GM19239 (cell line): ENCODE data around the gene TLCD3B.
A peak's percentile ranks its signal among the peaks of the same experiment; 100 is the strongest.

Experiments used
- DNase-seq: peaks from one replicate; pipeline ENCODE4 v3.0.0; 2011; ENCODE audit warnings: low spot score; ENCODE audit not compliant: insufficient read length
- FAIRE-seq: peaks from 2 replicates; lab custom pipeline; 2011; peaks lifted over from hg19 to GRCh38; lab: Jason Lieb, UNC

The TLCD3B gene

DNA sequence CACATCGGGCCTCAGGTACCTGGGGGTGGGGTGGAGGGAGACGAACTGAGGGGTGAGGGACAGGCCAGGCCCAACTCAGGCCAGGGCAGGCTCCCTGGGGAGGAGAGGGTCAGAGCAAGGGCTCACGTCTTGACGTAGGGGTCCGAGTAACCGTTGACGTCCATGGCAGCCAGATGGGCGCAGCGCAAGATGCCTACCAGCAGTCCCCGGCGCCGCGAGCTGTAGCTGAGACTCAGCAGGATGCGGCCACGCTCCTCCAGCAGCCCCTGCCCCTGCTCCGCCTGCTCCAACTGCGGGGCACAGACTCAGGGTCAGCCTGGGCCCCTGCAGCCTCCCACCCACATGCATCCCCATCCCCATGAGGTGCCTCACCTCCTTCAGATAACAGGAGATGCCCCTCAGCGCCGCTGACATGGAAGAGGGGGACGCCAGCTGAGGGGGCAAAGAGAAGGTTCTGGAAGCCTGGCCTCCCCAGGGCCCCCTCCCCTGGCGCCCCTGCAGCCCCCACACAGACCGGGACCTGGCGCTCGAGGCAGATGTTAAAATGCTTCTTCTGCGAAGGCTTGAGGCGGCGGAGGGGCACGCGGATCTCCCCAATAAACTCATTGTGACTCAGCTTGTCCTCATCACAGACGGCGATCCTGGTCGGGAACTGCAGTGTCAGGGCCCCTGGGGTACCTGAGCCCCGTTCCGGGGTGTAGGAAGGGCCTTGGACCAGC is 24.3 kb downstream of the TLCD3B start:
- FAIRE-seq (no peak), DNase-seq (no peak)

DNA sequence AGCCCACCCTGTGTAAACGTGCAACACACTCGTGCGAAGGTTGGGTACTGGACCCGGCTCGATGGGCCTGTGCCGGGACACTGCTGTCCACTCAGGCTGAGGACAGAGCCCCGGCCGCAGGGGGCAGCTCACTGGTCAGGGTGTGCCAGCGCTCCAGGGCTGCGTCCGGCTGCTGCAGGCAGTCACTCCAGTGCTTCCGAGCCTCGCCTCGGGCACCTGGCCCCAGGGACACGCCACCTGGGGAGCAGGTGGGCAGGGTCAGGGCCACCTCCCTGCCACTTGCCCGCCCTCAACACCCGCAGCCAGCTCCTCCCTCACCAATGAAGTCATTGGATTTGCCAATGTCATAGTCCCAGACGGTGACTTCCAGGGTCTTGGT is 25.0 kb downstream of the TLCD3B start:
- DNase-seq = no peak
- FAIRE-seq = no peak

DNA sequence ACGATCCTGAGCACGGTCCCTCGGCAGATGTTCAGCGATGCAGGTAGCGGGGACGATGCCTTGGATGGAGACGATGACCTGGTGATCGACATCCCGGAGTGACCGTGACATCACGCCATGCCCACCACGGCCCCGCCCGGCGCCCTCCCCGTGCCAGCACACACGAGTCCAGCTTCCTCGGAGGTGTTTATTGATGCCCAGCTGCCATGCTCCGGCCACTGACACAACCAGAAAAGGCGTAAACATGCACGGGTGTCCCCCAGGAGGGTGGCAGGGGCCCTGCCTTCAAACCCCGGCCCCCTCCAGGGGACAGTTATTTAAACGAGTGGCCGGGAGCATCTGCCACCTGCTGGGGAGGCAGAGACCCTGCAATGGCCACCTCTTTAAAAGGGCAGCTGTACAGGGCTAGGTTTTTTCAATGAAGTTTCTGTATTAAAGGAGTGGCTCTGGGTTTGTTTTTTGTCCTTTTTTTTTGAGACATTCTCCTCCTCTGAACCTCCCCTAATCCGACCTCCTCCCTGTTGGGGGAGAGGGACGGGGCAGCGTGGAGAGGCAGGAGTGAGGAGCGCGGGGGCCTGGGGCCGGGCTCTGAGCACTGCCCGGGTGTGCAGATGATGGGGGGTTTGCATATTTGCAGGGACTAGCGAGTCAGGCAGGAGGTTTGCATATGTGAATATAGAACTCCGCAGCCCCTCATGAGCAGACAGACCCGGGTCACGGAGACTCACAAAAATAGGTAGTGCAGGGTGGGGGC is 25.6 kb downstream of the TLCD3B start:
- DNase-seq = peak; percentile 84
- peak; percentile 45 for FAIRE-seq

DNA sequence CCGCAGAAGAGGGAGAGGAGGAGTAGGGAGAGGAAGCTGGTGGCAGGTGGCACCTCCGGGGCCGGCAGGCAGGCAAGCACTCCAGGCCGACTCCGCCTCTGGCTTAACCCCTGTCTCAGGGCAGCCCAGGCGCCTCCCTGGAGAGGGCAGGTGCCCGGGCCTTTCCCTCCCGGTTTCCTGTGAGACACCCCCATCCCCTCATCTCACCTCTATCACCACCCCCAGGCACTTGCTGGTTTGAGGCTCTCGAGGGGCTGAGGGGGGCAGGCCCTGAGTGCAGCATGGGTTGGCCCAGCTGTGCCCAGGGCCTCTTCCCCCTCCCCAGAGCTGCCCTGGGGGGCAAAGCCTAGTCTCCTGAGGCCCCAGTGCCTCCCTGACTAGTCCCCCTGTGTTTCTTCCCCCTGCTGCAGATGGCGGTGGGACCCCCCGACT is 26.2 kb downstream of the TLCD3B start:
- FAIRE-seq (no peak), DNase-seq (no peak)

DNA sequence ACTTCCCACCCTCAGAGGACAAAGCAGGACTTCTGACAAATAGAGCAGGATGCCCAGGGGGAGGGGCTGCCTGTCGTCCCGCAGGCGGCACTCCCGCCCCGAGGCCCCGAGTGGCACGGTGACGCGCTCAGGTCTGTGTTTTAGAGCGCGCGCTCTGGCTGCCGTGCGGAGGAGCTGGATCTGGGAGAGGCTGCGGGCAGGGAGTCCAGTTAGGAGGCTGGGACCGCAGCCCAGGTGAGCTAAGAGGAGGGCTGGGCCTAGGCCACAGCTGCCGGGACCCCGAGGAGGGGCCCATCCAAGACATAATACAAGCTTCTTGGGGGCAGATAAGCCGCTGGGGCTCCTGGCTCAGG is 26.7 kb downstream of the TLCD3B start:
- DNase-seq (no peak), FAIRE-seq (no peak)

DNA sequence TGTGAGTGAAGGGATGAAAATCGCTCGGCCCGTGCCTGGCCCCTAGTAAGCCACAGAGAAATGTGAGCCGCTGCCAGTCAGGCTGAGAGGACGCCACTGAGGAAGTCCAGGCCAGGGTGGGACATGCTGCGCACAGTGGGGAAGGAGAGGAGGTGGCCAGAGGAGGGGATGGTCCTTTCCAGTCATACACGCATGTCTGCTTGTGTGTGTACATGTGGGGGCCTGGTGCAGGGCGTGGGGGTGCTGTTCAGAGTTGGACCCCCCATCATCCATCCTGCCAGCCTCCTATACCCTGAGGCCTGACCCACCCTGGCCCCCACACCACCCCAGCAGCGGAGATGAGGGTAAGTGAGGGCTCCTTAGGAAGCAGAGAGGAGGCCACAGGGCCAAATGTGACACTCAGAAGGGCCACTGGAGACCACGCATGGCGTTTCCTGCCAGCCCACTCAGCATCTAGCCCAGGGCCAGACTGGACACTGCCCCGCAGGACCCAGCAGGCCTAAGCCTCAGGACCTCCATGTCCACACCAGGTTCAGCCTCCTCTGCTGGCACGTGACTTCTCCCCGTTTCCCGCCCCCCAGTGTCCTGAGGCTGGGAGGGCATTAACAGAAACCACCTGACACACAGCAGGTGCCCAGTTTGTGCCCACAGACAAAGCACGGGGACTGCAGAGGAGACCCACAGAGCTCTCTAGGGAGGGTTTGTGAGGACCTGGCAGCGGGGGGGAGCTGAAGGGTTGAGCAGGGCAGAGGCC is 27.2 kb downstream of the TLCD3B start:
- FAIRE-seq (no peak), DNase-seq (no peak)

DNA sequence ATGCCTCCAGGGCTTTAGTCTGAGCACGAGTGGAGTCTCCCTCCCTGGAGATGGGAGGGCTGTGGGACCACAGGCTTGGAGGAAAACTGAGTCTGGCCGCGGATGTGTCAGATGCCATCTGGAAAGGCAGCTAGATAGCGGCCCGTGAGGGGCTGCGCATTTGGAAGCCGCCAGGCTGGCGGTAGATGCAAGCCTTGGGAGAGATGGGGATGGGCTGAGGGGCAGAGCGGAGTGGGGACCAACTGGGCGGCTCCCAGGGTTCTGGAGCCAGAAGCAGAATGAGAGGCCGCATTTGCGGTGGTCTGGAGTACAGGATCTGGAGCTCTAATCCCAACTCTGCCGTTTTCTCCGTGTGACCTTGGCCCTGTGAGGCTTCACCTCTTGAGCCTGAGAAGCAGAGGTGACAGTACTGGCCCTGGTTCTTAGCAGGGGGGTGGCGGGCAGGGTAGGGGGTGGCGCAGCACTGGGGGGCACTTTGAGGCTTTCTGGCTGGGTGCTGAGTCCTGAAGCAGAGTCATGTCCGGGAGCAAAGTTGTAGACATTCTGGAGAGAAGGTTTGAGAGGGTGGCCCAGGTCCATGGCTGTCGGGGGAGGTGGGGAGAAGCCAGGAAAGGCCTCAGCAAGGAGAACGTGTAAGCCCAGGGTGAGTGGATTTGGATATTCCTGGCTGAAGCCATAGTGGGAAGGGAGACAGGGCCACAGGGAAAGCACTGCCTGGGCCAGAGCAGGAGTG is 28.3 kb downstream of the TLCD3B start:
- no peak for FAIRE-seq
- DNase-seq = no peak

DNA sequence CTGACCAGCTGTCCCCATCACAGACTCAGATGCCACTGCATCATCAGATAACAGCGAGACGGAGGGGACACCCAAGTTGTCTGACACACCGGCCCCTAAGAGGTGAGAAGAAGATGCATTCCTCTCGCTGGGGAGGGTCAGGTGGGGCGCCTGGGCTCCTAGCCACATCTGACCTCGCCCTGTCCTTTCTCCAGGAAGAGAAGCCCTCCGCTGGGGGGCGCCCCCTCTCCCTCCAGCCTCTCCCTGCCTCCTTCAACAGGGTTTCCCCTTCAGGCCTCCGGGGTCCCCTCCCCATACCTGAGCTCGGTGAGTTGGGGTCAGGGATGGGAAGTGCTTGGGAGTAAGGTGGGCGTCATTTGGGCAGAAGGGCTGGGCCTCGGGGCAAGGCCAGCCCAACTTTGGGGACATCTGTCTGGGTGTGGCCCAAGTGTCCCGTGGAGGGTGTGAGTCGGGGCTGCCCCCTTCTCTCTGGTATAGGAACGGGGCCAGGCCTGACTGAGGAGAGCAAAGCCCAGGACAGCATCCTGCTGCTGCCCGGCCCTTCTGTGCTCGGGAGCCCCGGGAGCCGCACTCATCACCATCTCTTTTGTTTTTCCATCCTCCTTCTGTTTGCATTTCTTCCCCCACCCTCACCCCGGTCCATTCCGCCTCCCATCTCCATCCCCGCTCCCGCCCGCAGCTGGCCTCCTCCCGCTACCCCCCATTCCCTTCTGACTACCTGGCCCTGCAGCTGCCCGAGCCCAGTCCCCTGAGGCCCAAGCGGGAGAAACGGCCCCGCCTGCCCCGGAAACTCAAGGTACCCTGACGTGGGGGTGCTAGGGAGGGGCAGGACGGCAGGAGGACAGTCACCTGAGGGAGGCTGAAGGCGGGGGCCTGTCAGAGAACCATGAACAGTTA is 30.1 kb downstream of the TLCD3B start:
- DNase-seq (no peak), FAIRE-seq (no peak)

DNA sequence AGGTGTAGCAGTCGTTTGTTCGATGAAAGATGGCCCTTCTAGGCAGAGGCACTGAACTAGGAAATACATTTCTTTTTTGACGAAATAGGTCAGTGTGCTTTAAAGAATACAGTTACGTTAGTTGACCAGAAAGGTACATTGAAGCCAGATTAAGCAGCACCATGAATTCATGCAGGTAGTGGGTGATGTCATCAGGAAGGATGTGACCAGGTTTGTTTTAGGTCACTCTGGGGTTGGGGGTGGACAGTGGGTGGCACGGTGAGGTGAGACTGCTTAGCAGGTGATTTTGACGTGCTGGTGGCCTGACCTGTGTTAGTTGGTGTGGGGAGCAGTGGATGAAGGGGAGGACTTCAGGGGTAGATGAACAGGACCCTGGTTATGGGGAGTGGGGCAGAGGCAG is 31.5 kb downstream of the TLCD3B start:
- no peak for DNase-seq
- FAIRE-seq = no peak

DNA sequence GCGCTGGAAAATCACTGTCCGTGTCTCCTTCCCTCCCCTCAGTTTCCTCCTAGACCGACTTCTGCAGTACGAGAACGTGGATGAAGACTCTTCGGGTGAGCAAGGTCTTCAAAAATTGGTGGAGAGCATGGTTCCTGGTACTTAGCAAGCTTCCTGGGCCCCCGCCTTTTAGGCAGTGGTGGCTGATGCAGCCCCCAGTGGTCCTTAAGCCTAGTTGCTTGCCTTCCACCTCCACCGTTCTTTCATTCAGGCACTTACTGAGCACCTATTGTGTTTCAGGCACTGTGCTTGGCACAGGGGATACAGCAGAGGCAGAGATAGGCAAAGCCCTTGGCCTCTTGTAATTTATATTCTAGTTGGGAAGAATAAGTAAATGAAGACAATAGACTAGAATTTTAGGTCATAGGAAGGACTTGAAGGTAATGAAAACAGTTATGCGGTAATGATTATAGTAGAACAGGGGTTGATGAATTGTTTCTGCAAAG is 34.3 kb downstream of the TLCD3B start:
- FAIRE-seq = no peak
- no peak for DNase-seq

DNA sequence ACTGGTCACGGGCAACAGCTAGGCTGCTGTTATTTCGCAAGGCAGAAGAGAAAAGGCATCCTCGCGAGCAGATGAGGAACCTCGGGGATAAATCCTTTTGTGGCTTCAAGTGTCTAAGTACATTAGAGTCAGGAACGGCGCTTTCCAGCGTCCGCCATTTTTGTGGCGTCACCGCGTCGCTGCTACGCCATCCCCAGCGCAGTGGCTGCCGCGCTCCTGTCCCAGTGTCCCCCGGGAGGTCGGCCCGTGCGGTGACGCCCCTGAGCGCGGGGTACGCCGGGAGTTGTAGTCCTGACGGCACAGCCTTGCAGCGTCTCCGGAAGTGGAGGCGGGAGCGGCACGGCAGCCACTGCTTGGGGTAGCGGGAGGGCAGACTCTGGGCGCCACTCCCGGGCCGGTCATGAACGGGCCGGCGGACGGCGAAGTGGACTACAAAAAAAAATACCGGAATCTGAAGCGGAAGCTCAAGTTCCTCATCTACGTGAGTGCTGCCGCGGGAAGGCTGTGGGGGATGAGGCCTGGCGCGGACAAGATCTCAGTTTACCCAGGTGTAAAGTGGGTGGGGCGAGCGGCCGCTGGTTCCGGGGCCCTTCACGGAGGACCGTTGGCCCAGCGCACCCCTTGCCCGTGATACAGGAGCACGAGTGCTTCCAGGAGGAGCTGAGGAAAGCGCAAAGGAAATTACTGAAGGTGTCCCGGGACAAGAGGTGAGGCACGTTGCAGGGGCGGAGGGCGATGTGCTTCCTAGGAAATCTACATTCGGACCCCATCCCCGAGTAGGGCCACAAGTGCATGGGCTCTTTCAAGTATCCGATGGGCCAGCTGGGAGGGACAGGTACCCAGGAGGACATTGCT is 34.9 kb downstream of the TLCD3B start, which contains the start of gene INO80E:
TSS of gene INO80E (plus strand) at position 331 of the 855 bp plus-strand sequence. CDS start at position 401, 70 bp downstream.
- FAIRE-seq (peak; percentile 95), DNase-seq (peak; percentile 99)

DNA sequence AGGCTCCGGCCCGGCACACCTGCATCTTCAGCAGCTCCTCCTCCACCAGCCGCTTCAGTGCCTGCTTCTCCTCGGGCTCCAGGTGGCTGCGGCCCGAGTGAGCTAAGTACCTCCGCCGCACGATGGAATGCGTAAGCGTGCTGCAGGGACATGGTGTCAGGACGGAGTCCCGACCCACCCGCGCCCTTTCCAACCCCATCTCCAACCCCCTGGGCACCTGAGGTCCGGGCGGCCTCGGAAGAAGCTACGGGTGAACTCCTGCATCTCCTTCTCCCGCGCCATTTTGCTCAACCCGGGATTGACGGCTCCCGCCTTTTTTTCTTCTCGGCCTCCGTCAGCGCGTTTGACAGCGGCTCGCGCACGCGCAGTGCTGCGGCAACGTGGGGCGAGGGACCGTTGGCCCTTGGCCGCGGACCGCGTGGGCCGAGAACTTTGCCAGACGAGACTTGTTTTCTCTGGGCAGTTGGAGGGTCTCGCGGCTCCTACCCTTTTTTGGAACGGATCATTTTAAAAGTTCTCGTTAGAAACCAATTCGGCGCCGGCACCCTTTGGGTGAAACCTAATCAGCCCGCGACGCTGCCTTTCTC is 35.7 kb downstream of the TLCD3B start, which contains the start of gene HIRIP3:
TSS of gene HIRIP3 (minus strand) at position 294 of the 587 bp plus-strand sequence. CDS start at position 282, 12 bp downstream.
- no peak for FAIRE-seq
- peak; percentile 93 for DNase-seq

DNA sequence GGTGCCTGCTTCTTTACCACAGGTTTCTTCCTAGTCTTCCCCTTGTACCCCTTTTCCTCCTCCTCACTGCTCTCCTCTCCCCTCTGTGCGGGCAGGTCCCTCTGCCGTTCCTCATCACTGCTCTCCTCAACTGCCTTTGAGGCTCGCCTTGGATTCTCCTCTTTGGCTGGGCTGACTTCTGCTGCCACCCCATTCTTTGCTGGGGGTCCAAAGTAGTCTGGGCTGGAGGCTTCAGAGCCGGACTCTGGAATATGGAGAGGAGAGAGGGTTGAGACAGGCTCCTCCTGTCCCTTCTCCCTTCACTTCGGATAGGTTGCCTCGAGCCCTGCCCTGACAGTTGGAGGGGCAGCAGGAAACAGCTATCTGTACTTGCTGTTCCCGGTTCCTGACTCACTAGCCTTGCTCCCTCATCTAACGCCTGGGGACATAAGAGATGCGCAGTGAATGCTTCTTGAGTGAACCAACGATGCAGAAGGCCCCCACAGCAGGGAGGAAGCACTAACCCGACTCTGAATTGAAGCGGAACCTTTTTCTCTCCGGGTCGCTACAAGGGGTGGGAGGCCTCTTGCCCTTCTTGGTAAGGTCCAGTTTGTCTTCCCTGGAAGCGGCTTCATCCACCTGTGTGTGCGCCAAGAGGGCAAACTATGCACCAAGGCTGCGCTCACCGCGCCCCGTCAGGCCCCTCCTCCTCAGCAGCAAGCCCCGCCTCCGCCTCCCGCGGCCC is 36.3 kb downstream of the TLCD3B start:
- DNase-seq (no peak), FAIRE-seq (no peak)

DNA sequence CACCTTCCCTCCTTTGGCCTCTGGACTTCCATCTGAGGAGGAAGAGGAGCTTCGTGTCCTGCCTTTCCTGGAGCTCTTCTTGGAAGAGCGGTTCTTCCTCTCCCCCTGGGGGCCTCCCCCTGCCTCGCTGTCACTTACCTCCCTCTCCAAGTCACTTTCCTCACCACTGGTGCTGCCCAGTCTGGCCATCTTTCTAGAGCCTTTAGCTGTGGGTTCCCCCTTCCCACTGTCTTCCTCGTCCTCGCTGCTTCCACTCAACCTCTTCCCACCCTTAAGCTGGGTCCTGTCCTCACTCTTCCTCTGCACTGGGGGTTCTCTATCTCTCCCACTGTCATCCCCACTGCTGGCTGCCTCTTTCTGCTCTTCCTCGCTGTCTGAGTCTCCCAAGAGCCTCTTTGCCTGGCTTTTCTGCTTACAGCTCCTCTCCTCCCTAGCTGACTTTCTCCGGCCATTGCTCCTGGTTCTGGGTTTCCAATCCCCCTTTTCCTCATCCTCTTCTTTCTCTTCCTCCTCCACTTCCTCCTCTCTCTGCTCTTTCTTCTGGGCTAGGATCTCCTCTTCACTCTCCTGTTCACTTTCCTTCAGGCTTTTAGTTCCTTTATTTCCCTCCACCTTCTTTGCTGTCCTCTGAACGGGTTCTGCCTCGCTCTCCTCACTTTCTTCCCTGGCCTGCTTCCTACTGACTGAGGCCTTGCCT is 37.0 kb downstream of the TLCD3B start:
- FAIRE-seq (no peak), DNase-seq (no peak)

DNA sequence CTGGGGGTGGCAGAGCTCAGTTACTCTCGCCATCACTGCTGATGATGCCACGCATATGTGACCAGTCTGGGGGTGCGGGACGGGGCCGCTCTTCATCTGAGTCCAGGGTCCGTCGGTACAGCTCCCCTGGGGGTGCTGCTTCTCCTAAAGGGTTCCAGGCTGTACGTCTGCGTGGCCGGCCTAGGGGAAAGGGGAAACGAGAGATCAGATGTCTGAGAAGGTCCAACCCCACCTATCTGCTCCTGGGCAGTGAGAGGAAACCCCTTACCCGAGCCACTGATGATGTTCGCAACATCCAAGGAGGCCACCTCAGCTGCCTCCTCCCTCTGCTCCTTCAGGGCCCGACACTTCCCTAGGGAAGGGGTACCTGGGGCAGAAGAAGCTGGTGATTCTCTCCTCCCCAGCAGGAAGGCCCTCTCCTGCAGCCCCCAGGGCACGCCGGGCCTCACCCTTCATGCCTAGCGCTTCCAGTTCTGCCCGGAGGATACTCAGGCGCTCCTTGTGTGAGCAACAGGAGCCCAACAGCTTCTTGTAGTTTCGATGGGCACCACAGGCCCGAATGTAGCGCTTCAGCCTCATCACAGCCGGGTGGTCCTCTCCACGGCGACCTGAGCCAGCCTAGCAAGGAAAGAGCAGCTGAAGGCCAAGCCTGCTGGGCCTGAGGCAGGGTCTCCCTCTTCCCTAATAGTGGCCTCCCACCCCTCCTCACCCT is 37.7 kb downstream of the TLCD3B start:
- no peak for FAIRE-seq
- no peak for DNase-seq

DNA sequence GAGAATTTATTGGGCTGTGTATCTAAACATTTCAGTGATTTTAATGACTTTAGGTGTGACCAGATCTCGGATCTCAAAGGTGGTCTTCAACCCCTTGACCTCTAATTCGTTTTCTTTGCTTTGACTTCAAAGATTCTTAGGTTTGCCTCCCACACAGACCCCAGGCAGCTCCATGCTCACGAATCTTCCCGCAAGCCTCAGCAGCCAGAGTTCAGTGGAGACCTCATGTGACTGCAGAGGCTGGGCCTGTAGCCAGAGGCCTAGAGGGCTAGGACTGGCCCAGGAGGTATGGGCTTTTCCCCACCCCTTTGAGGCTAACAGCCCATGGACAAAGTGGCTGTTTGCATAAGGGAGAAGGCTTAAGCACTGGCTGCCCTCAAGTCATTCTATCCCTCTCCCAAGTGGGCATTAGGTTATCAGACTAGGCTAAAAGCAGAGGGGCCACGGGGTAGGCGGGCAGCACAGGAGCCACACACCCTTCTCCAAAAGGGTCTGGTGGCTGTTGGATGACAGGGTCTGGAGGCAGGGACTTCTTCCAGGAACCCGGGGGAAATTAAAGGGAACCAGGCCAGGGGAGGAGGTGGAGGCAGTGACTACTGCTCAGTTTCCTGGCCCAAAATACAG is 38.6 kb downstream of the TLCD3B start:
- DNase-seq (no peak), FAIRE-seq (no peak)
